Stromal cell of bone marrow (primary cell): ENCODE measurements around the gene LIME1.

Experiments used
- DNase-seq: peaks from one replicate; pipeline ENCODE4 v3.0.0-alpha.2; 2012; ENCODE audit warnings: low read depth

Gene LIME1

GRCh38 chr20:63697357-63697867, 39.1 kb upstream of the LIME1 start:
- no peak for DNase-seq

- DNase-seq: no peak
Measured at GRCh38 chr20:63697868-63698545, 38.5 kb upstream of the LIME1 start.

DNA sequence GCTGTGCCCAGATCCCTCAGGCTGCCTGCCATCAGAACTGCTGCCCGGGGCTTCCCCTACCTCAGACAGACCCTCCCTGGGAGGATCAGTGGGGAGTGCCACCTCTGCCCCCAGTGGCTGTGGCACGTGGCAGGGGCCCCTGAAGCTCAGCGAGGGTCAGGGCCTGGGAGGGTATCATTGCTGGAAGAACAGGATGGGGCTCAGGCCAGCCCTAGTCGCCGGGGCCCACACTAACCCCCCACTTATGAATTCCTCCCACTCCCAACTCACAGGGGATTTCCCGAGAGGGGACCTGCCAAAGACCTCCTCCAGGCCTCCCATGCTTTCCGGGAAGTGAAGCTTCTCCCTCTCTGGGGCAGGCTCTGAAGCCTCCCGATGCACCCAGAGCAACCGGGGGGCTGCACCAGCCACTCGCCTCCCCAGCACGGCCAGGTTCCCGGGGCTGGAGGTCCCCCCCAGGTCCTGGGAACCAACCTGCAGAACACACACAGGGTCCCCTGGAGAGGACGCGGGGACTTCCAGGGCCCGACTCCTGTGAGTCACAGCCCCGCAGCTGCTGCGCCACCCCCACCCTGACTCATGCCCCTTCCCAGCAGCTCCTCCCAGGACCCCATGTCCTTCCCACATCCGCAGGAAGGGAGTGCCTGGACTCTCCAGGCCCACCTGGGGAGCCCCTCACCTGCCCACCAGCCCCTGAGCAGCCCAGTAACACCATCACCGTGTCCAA, 37.6 kb upstream of the LIME1 start:
- DNase-seq: peak; percentile 78

DNA sequence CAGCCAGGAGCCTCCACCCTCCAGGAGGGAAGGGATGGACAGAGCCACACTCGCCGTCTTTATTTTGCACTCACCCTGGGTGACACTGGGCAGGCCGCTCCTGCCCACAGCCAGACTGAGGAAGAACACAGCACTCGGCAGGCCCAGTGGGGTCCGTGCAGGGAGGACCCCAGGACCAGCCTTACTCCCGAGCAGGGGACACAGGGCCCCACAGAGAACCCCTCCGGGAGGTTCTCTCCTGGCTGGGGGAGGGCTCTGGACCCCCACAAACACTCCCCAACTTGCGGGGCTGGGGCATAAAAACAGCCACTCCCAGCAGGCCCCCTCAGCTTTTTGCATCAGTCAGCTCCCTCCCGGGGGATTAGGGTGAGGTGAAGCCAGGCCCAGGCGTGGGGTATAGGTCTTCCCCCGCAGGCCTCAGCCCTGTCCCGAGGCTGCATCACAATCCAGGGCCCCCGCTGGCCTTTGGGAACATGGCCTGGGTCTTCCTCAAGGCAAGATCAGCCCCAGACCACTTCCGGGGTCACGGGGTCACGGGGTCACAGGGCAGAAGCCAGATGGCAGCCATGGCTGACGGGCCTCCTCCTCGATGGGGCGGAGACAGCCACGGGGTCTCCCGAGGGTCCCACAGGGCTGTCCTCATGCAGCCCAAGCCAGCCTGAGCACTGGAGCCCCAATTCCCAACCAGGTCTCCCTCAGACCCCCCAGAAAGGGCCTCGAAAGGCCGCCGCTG, 36.8 kb upstream of the LIME1 start:
- DNase-seq: no peak

DNA sequence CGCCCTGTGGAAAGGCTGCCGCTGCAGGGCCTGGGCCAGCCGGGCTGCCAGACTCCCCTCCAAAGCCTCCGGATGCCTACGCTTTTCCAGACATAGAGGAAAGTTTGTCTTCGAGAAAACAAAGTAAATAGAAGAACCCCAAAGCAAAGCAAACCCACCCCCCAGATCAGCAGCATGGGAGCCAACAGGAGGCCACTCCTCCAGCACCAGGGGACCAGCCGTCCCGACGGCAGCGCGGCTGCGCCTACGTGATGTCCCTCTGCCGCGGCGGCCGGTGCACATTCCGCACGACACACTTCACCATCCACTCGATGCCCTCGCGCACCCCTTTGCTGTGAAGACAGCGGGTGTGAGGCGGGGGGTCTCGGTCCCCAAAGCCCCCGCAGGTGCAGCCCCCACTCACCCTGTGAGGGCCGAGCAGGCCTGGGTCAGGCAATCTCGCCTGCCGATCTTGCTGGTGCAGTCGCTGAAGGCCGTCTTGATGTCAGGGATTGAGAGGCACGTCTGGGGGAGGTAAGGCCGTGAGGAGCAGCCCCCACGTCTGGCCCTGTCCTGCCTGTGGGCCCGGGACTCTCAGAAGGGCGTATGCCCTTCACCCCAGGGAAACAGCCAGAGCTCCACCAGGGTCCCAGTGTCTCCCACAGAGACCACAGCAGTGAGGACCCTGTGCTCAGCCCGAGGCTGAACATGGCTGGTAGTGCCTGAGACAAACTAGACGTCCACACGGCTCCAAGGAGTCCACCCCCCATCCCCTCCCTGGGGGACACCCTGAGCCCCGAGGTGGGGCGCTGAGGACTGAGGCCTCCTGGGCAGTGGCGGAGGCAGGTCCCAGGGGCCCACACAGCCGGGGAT, 36.0 kb upstream of the LIME1 start:
- no peak for DNase-seq

DNA sequence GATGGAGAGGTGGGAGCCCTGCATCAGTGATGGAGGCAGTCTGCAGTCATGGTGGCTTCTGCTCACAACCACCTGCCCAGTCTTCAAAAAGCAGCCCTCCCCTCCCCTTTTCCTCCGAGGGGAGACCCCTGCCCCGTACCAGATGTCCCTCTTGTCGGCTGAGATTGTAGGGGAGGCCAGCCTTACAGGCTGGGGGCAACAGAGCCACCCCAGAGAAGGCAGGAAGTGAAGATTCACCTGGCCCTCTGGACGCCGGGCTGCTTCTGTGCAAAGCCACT, 35.5 kb upstream of the LIME1 start:
- DNase-seq: no peak

DNA sequence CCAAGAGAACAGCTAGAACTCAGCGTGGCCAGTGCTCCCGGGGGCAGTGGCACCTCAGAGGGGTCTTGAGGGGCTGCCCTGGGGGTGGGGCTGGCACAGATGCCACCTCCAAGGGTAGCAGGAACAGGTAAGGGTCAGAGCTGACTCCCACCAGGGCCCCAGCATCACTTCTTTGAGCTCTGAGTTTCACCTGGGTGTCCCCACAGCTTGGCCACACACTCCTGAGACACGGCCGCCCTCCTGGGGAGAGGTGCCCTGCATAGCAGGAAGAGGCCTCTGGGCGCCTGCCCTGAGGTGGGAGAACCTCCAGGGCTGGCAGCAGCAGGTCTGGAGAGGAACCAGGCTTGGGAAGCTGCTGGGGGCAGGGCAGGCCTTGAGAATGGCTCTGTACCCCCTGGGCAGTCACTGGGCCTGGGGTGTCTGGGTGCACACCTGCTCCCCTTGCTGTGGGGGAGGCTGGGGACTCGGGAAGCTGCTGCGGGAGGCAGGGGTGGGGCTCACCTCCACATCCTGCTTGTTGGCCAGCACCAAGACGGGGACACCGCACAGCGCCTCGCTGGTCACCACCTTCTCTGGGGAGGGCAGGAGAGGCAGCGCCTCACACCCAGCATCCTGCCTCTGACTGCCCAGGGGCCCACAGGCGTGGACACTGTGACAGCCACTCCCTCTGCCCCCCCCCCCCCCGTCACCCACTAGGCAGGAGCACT, 35.0 kb upstream of the LIME1 start:
- DNase-seq: no peak

GRCh38 chr20:63702036-63702665, 34.3 kb upstream of the LIME1 start:
- DNase-seq: no peak

- DNase-seq: no peak
Measured at GRCh38 chr20:63702751-63703470, 33.6 kb upstream of the LIME1 start.

DNA sequence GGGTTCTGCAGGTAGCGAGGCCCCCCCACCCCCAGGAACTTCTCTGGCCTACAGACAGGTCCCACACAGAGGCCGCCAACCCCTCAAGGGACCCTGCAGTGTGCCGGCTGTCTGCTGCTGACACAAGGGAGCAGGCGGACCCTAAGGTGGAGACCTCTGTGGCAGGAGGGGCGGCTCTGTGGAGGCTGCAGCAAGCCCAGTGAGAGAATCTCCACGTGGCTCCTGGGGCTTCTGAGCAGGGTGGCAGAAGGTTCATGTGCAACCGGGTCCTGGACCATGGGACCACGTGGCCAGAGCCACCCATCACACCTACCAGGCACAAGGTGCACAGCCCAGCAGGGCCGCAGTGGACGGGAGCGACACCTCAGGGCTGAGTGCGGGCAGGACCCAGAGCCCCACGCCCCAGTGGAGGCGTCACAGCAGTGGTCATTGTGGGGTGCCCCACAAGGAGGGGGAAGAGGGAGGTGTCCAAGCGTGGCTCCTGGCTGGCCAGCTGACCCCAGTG, 32.9 kb upstream of the LIME1 start:
- no peak for DNase-seq

DNA sequence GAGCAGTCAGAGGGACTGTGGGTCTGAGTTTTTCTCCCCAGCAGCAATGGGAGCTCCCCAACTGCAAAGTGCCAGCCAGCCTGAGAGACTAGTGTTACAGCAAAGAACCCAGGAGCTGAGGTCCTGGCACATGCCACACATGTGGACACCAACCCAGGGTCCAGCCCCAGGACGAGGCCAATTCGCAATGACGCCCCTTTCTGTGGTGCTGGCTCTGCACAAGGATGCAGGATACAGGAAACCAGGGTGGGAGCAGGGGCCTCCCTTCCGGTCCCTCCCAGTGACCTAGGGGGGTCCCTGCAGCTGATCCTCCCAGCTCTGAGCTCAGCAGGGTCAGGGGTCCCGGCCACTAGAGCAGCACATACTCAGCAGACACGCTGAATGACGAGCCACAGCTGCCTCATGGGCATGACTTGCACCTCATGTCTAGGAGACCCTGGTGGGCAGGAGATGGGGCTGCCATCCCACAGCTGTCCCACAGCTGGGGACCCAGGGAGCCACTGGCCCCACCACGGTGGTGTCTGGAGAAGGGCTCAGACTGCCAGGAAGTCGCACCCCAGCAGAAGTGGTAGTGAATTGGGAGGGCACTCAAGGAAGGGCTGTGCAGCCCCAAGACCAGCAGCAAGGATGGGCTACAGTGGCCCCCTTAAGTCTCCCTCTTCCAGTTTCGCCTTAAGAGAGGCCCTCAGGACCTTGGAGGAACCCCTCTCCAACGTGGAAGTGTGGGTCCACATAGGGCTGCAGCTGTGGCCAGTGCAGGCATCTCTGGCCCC, 32.3 kb upstream of the LIME1 start:
- DNase-seq: no peak

- DNase-seq: no peak
Measured at GRCh38 chr20:63704749-63705117, 31.7 kb upstream of the LIME1 start.

DNA sequence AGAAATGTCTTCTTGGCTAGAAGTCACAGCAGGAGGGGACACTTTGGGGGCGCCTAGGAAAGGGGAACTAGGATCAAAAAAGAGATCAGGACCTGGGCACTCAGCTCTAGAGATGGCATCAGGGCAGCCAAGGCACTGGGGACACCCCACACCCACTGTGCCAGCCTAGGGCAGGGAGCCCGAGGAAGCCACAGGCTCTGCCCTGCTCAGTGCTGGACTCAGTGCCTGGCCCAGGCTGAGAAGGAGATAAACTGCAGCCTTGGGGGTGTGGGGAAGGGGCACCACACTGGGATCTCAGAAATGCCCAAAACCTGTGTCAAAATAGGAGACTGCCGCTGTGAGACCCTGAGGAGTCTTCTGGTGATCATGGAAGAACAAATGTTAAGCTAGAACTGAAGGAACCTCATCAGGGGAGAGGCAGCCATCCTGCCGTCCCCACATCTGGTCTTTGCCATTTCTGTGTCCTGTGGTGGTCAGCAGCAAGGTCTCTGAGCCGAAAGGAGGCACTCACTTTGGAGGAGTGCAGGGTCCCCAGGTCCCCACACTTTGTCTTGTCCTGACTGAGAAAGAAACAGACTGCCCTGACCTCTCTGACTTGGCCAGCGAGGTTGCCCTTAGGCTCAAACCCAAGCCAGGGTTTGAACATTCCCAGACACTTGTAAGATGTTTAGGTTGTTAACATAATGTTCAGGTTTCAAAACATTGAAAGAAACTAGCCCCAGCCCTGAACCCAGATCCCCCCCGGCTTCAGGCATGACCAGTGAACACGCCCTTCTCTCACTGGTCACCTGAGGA, 31.0 kb upstream of the LIME1 start:
- no peak for DNase-seq

DNA sequence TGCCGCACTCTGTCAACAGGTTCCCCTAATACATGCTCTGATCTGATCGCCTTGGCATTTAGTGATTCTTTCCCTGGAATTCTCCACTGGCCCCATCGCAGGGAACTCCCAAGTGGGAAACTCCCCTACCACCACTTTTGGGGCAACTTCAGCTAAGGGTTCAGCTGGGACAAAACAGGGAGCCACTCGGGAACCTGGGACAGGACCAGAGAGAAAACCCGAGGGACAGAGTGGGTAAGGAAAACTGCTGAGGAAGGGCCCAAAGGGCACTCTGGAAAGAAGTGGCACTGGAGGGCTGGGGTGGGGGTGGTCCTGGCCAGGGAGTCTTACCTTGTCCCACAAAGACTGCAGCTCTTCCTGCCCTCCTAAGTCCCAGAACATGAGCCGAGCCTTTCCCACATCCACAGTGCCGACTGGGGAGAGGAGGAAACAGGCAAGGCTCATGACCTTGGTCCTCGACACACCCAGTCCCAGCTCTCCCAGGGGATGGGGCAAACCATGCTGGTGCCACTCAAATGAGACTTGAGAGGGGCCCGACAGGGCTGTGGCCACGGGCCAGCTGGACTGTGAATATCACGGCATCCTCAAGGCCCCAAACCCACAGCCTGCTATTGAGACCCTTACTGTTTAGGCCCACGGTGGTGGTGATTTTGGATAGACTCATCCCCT, 30.3 kb upstream of the LIME1 start:
- DNase-seq: no peak

- DNase-seq: peak; percentile 16
Measured at GRCh38 chr20:63706852-63707557, 29.5 kb upstream of the LIME1 start.

- DNase-seq: peak; percentile 71
Measured at GRCh38 chr20:63707558-63708300, 28.7 kb upstream of the LIME1 start, which contains the start of the genes ARFRP1 and ZGPAT. Gene ARFRP1 (minus strand): TSS chr20:63707976. CDS start chr20:63707091, 885 bp downstream. Gene ZGPAT (plus strand): TSS chr20:63708039. CDS start chr20:63708581, 542 bp downstream.
